Ishikawa (cell line): Measurements from ENCODE around the gene SNAI3.
A peak's percentile ranks its signal among the peaks of the same experiment; 100 is the strongest.

Source experiments
- CEBPB ChIP-seq: IDR thresholded peaks from 2 replicates; pipeline ENCODE4 v1.6.1; 2012
- CREB1 ChIP-seq: IDR thresholded peaks from 2 replicates; pipeline ENCODE4 v1.6.1; 2012; ENCODE audit warnings: low read depth
- EGR1 ChIP-seq: IDR thresholded peaks from 2 replicates; pipeline ENCODE4 v1.6.1; 2012
- EP300 ChIP-seq: IDR thresholded peaks from 2 replicates; pipeline ENCODE4 v1.6.1; 2012; ENCODE audit warnings: borderline replicate concordance
- FOXM1 ChIP-seq: IDR thresholded peaks from 2 replicates; pipeline ENCODE4 v1.6.1; 2012; ENCODE audit warnings: low read depth, borderline replicate concordance
- MAX ChIP-seq: IDR thresholded peaks from 2 replicates; pipeline ENCODE4 v1.6.1; 2012
- NFIC ChIP-seq: IDR thresholded peaks from 2 replicates; pipeline ENCODE4 v1.6.1; 2012
- RAD21 ChIP-seq: IDR thresholded peaks from 2 replicates; pipeline ENCODE4 v1.6.1; 2012; ENCODE audit warnings: low read depth
- REST ChIP-seq: IDR thresholded peaks from 2 replicates; pipeline ENCODE4 v1.6.1; 2012; ENCODE audit warnings: low read depth, mild to moderate bottlenecking
- TAF1 ChIP-seq: IDR thresholded peaks from 2 replicates; pipeline ENCODE4 v1.6.1; 2012; ENCODE audit warnings: low read depth, mild to moderate bottlenecking
- TCF12 ChIP-seq: IDR thresholded peaks from 2 replicates; pipeline ENCODE4 v1.6.1; 2012; ENCODE audit warnings: low read depth
- TEAD4 ChIP-seq: IDR thresholded peaks from 2 replicates; pipeline ENCODE4 v1.6.1; 2012
- USF1 ChIP-seq: IDR thresholded peaks from 2 replicates; pipeline ENCODE4 v1.6.1; 2012
- YY1 ChIP-seq: IDR thresholded peaks from 2 replicates; pipeline ENCODE4 v1.6.1; 2012; ENCODE audit warnings: low read depth
- ZBTB7A ChIP-seq: IDR thresholded peaks from 2 replicates; pipeline ENCODE4 v1.6.1; 2012; ENCODE audit warnings: low read depth

The SNAI3 gene

GRCh38 chr16:88727871-88728270 lies 41.6 kb upstream of the SNAI3 start:
- TF ChIP-seq MAX (peak; percentile 70; the same call in 1 of the 2 replicates), TCF12 (no peak), CEBPB (no peak), REST (no peak), TEAD4 (no peak), TAF1 (no peak), FOXM1 (no peak), EP300 (no peak), USF1 (peak; percentile 72; the same call in 1 of the 2 replicates), ZBTB7A (no peak), CREB1 (no peak), EGR1 (no peak), NFIC (no peak), RAD21 (no peak), YY1 (no peak)

GRCh38 chr16:88726981-88727380 lies 40.7 kb upstream of the SNAI3 start:
- TF ChIP-seq REST = no peak
- TF ChIP-seq RAD21 = no peak
- TF ChIP-seq TCF12 = no peak
- TF ChIP-seq EP300 = no peak
- no peak for TF ChIP-seq CEBPB
- no peak for TF ChIP-seq CREB1
- TF ChIP-seq EGR1 = no peak
- no peak for TF ChIP-seq MAX
- TF ChIP-seq USF1 = no peak
- TF ChIP-seq ZBTB7A = no peak
- TF ChIP-seq YY1 = no peak
- no peak for TF ChIP-seq TAF1
- TF ChIP-seq FOXM1 = no peak
- TF ChIP-seq NFIC = no peak
- no peak for TF ChIP-seq TEAD4

- TF ChIP-seq USF1 (no peak), ZBTB7A (no peak), YY1 (no peak), RAD21 (no peak), TCF12 (no peak), EGR1 (no peak), REST (no peak), MAX (no peak), EP300 (no peak), NFIC (no peak), CEBPB (no peak), CREB1 (no peak), FOXM1 (no peak)
Measured at GRCh38 chr16:88726408-88726749, 40.1 kb upstream of the SNAI3 start.
